HuH-7 (cell line): ENCODE results near the gene CR1.
A peak's percentile ranks its signal among the peaks of the same experiment; 100 is the strongest.
"Not testable (repeated sequence)": the region's sequence is repeated elsewhere in the genome, so short reads cannot be mapped to it uniquely, and the experiment has no call there.

ENCODE experiments used
- DNase-seq: peaks from one replicate; pipeline ENCODE4 v3.0.0; 2011; ENCODE audit warnings: low spot score

CR1 gene

GRCh38 chr1:207672522-207673130, 176.7 kb downstream of the CR1 start:
- peak; percentile 74 for DNase-seq

GRCh38 chr1:207673399-207673798, 177.4 kb downstream of the CR1 start:
- DNase-seq = no peak

DNA sequence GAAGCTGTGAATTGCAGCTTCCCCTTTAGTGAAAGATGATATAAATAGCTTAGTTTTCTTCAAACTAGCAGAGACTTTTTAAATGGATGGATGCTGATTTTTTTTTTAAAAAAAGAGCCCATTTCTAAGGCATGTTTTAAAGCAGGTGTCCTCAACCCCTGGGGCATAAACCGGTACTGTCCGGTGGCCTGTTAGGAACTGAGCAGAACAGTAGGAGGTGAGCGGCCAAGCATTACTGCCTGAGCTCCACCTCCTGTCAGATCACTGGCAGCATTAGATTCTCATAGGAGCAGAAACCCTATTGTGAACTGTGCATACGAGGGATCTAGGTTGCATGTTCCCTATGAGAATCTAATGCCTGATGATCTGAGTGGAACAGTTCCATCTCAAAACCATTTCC, 180.2 kb downstream of the CR1 start:
- no peak for DNase-seq

GRCh38 chr1:207680590-207681388, 184.8 kb downstream of the CR1 start:
- not testable (repeated sequence) for DNase-seq

GRCh38 chr1:207682872-207683434, 187.0 kb downstream of the CR1 start:
- not testable (repeated sequence) for DNase-seq

- not testable (repeated sequence) for DNase-seq
Observed at GRCh38 chr1:207690551-207690950, 194.6 kb downstream of the CR1 start.

DNA sequence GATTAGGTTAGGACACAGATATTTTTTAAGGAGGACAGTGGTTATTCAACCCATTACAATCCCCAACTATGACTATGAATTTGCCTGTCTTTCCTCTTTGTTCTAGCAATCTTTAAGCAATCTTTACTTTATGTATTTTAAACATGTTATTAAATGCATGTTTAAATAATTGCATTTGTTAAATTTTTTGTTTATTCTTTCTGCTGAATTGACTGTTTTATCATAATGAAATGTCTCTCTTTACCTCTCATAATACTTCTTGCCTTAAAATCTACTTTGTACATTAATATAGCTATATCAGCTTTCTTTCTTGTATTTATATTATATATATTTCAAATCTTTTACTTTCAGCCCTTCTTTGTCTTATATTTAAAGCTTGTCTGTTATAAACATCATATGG, 195.1 kb downstream of the CR1 start:
- DNase-seq = no peak
